HCT116 (cell line): ENCODE results near the gene HCRTR2. TPM values are rescaled to one million over a fixed set of nuclear protein-coding genes. Genes with fewer than 3 reads are reported as not detected.

Experiments
- ATAC-seq: fragments of 200-7000 bp; cut with Tn5 transposase; 2 replicates; pipeline ENCODE4 v1.9.1; 2020; ENCODE audit warnings: mild to moderate bottlenecking, moderate library complexity
- BruUV-seq: library from RNA; stranded (reverse); fragments of 400-500 nt; replicated peaks from 2 replicates; lab custom pipeline; 2021; lab: Mats Ljungman, UMichigan
- CTCF ChIA-PET: fragments of 300-600 bp; sonication (Branson Sonifier 250); formaldehyde crosslinking; loops from one replicate; lab custom pipeline; 2021; ENCODE audit warnings: antibody characterized with exemption; lab: Charles Lee
- POLR2A ChIA-PET: fragments of 300-600, 350-600 bp; sonication (Branson Sonifier 250); formaldehyde crosslinking; loops from one replicate; lab custom pipeline; 2021; ENCODE audit warnings: antibody characterized with exemption; lab: Charles Lee
- RAD21 ChIA-PET, 2 experiments: fragments of 300-600 bp; sonication (Branson Sonifier 250); formaldehyde crosslinking; loops; one replicate each; lab custom pipeline; 2023; ENCODE audit warnings: low total read pairs in 2 of 2; ENCODE audit not compliant: uncharacterized antibody in 2 of 2, unreplicated experiment in 2 of 2, low non-redundant PET in 1 of 2; lab: Charles Lee
- DNase-seq: peaks from one replicate; pipeline ENCODE4 v3.0.0-alpha.2; 2010; ENCODE audit warnings: low read depth, low spot score
- H2AFZ ChIP-seq: fragments of 200-600 bp; shearing (Covaris generic), sonication (generic); 2 replicates; pipeline ENCODE4 v1.6.1; 2017; ENCODE audit warnings: low read depth, mixed run types, mixed read lengths, antibody characterized with exemption, low read length; ENCODE audit not compliant: poor library complexity, severe bottlenecking
- H3K27ac ChIP-seq: 2 replicates; pipeline ENCODE4 v1.5.1; 2012; ENCODE audit warnings: low read depth, low read length
- H3K27me3 ChIP-seq: fragments of 200-600 bp; sonication (generic); 2 replicates; pipeline ENCODE4 v1.6.1; 2016; ENCODE audit warnings: mixed run types, low read length, mixed read lengths; ENCODE audit not compliant: insufficient read depth
- H3K36me3 ChIP-seq, 2 experiments: fragments of 200-500 bp in 1 of 2; fragments of 200-600 bp in 1 of 2; sonication (Bioruptor generic) in 1 of 2; sonication (generic) in 1 of 2; 2 replicates each; pipeline versions ENCODE4 v1.5.1 to v1.6.1; 2014 to 2016; ENCODE audit warnings: low read length in 2 of 2, inconsistent platforms in 1 of 2, mixed read lengths in 1 of 2, mixed run types in 1 of 2; ENCODE audit not compliant: insufficient read depth in 2 of 2, control insufficient read depth in 1 of 2
- H3K4me1 ChIP-seq, 2 experiments: fragments of 200-600 bp in 1 of 2; sonication (generic) in 1 of 2; 2 replicates each; pipeline versions ENCODE4 v1.5.1 to v1.6.1; 2012 to 2017; ENCODE audit warnings: low read length in 2 of 2, inconsistent platforms in 1 of 2, mild to moderate bottlenecking in 1 of 2, mixed read lengths in 1 of 2, mixed run types in 1 of 2, moderate library complexity in 1 of 2; ENCODE audit not compliant: insufficient read depth in 2 of 2, control insufficient read depth in 1 of 2
- H3K4me2 ChIP-seq: fragments of 200-600 bp; sonication (generic); 2 replicates; pipeline ENCODE4 v1.6.1; 2017; ENCODE audit warnings: mixed run types, low read length, mixed read lengths
- H3K4me3 ChIP-seq, 2 experiments: fragments of 200-600 bp in 1 of 2; sonication (generic) in 1 of 2; replicated peaks in 1 of 2; 2 replicates each; pipeline ENCODE4 v1.5.1; 2011 to 2016; ENCODE audit warnings: low read length in 2 of 2, control low read depth in 1 of 2, low read depth in 1 of 2, mild to moderate bottlenecking in 1 of 2, mixed read lengths in 1 of 2, mixed run types in 1 of 2
- H3K79me2 ChIP-seq: fragments of 200-600 bp; sonication (generic); 2 replicates; pipeline ENCODE4 v1.6.1; 2017; ENCODE audit warnings: mild to moderate bottlenecking, mixed run types, low read length, moderate library complexity, mixed read lengths; ENCODE audit not compliant: insufficient read depth
- H3K9ac ChIP-seq: fragments of 200-600 bp; sonication (generic); 2 replicates; pipeline ENCODE4 v1.6.1; 2016; ENCODE audit warnings: low read length, mixed read lengths
- H3K9me2 ChIP-seq: fragments of 200-600 bp; sonication (generic), shearing (Covaris generic); 2 replicates; pipeline ENCODE4 v1.6.1; 2017; ENCODE audit warnings: mixed run types, mild to moderate bottlenecking, moderate library complexity; ENCODE audit not compliant: insufficient read depth
- H3K9me3 ChIP-seq, 2 experiments: fragments of 200-500 bp in 1 of 2; fragments of 200-600 bp in 1 of 2; sonication (Bioruptor generic) in 1 of 2; sonication (generic) in 1 of 2; 2 replicates each; pipeline ENCODE4 v1.6.1; 2014 to 2017; ENCODE audit warnings: low read length in 2 of 2, mixed read lengths in 2 of 2, inconsistent platforms in 1 of 2, low read depth in 1 of 2, mild to moderate bottlenecking in 1 of 2, mixed run types in 1 of 2, moderate library complexity in 1 of 2; ENCODE audit not compliant: control insufficient read depth in 1 of 2, insufficient read depth in 1 of 2
- H4K20me1 ChIP-seq: fragments of 200-600 bp; sonication (generic), shearing (Covaris generic); 2 replicates; pipeline ENCODE4 v1.6.1; 2017; ENCODE audit warnings: mixed run types, mild to moderate bottlenecking, moderate library complexity; ENCODE audit not compliant: insufficient read depth
- CBX3 ChIP-seq: IDR thresholded peaks from 2 replicates; pipeline ENCODE4 v1.6.1; 2012; ENCODE audit warnings: low read depth
- EGR1 ChIP-seq: IDR thresholded peaks from 2 replicates; pipeline ENCODE4 v1.6.1; 2012; ENCODE audit warnings: low read depth
- ELF1 ChIP-seq: IDR thresholded peaks from 2 replicates; pipeline ENCODE4 v1.6.1; 2012; ENCODE audit warnings: low read depth, borderline replicate concordance
- EZH2 ChIP-seq: fragments of 200-600 bp; sonication (generic); IDR thresholded peaks from 2 replicates; pipeline ENCODE4 v1.6.1; 2017; ENCODE audit warnings: antibody characterized with exemption, mixed run types
- EZH2phosphoT487 ChIP-seq: fragments of 200-600 bp; IDR thresholded peaks from 2 replicates; pipeline ENCODE4 v1.6.1; 2018; ENCODE audit warnings: antibody characterized with exemption, borderline replicate concordance
- FOSL1 ChIP-seq: IDR thresholded peaks from 2 replicates; pipeline ENCODE4 v1.6.1; 2012; ENCODE audit warnings: low read depth
- POLR2A ChIP-seq: IDR thresholded peaks from 2 replicates; pipeline ENCODE4 v1.7.0; 2011; ENCODE audit warnings: borderline replicate concordance; ENCODE audit not compliant: insufficient read depth, insufficient read length; ENCODE audit errors: extremely low read depth
- POLR2AphosphoS5 ChIP-seq: IDR thresholded peaks from 2 replicates; pipeline ENCODE4 v1.6.1; 2011; ENCODE audit warnings: mild to moderate bottlenecking, low read depth, low read length, moderate library complexity
- SIN3A ChIP-seq: IDR thresholded peaks from 2 replicates; pipeline ENCODE4 v1.6.1; 2012; ENCODE audit warnings: low read depth
- SRF ChIP-seq: IDR thresholded peaks from 2 replicates; pipeline ENCODE4 v1.6.1; 2012; ENCODE audit warnings: low read depth
- TCF7L2 ChIP-seq: IDR thresholded peaks from 2 replicates; pipeline ENCODE4 v1.7.0; 2011; ENCODE audit warnings: borderline replicate concordance, inconsistent platforms; ENCODE audit not compliant: insufficient read depth, insufficient read length; ENCODE audit errors: extremely low read depth
- YY1 ChIP-seq: IDR thresholded peaks from 2 replicates; pipeline ENCODE4 v1.6.1; 2011; ENCODE audit warnings: low read length, low read depth, moderate library complexity, mild to moderate bottlenecking; ENCODE audit not compliant: insufficient replicate concordance; ENCODE audit errors: extremely low read depth
- ZFX ChIP-seq: fragments of 450-650 bp; IDR thresholded peaks from 2 replicates; pipeline ENCODE4 v1.6.1; 2017
- ZNF274 ChIP-seq: fragments of 200-500 bp; sonication (Bioruptor generic); IDR thresholded peaks from 2 replicates; pipeline ENCODE4 v1.6.1; 2014; ENCODE audit warnings: mild to moderate bottlenecking, low read depth, low read length, inconsistent platforms
- intact Hi-C: fragments of 100-400 bp; cut with micrococcal nuclease; formaldehyde crosslinking; loops from 2 replicates; pipeline ENCODE4 v1.10.0; 2022
- total RNA-seq: library from RNA; stranded (reverse); gene quantifications from one replicate; pipeline ENCODE4 v1.2.1, GENCODE V29; 2021; ENCODE audit not compliant: unreplicated experiment
- TF ChIP-seq, protein P1 (sequence below): IDR thresholded peaks from 2 replicates; pipeline ENCODE4 v1.6.1; 2012; ENCODE audit warnings: low read depth
- TF ChIP-seq, protein P2 (sequence below): IDR thresholded peaks from 2 replicates; pipeline ENCODE4 v1.6.1; 2012
- TF ChIP-seq, protein P3 (sequence below), 3 experiments: fragments of 200-600 bp in 1 of 3; sonication (generic) in 1 of 3; IDR thresholded peaks in 2 of 3; conservative IDR thresholded peaks in 1 of 3; 2 replicates each; pipeline ENCODE4 v1.5.1; 2012 to 2017; ENCODE audit warnings: low read depth in 2 of 3, low read length in 2 of 3, antibody characterized with exemption in 1 of 3, borderline replicate concordance in 1 of 3, control low read depth in 1 of 3, mild to moderate bottlenecking in 1 of 3, mixed read lengths in 1 of 3, mixed run types in 1 of 3, moderate library complexity in 1 of 3; ENCODE audit not compliant: insufficient read depth in 1 of 3
- TF ChIP-seq, protein P4 (sequence below): IDR thresholded peaks from 2 replicates; pipeline ENCODE4 v1.6.1; 2012

The HCRTR2 gene
- total RNA-seq, 1 experiment from 2014 or later, result not detected

DNA sequence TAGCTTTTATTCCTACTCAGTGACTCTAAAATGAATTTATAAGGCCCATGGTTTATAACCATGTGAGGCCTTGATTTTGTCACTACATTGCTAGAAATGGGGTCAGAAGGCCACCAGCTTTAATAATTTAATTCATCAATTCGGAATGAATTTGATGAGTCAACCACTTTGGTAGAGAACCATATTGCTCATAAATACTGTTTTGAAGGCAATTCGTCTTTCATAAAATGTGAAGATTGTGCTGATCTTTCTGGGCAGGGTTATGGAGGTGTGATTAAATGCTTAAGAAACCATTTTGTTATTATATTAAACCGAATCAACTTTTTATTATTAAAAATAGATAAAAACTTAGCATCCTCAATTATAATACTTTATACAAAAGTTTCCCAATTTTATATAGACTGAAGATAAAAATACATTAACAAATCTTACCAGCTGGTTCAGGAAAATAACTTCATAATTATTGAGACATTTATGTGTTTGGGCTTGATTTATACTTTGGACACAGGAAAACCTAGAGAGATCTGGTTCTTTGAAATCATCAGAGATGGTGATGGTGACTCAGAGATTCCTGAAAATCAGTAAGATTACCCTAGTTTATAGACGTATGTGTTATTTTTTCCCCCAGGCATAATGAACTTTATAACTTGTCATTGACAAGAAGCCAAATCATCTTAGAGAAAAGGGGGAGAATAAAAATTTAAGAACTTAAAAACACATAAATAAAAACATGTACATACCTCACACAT, 10.6 kb downstream of the HCRTR2 start:
- DNase-seq (no peak), ATAC-seq (no peak)
- H3K4me2 ChIP-seq, result no peak overlapping the region
- H3K27me3 ChIP-seq, result no peaks in the 10 kb centered on the region
- no peaks in the 10 kb centered on the region for H3K79me2 ChIP-seq
- H3K27ac ChIP-seq, result no peak overlapping the region
- TF ChIP-seq SRF, result no peak
- TF ChIP-seq, protein P1, sequence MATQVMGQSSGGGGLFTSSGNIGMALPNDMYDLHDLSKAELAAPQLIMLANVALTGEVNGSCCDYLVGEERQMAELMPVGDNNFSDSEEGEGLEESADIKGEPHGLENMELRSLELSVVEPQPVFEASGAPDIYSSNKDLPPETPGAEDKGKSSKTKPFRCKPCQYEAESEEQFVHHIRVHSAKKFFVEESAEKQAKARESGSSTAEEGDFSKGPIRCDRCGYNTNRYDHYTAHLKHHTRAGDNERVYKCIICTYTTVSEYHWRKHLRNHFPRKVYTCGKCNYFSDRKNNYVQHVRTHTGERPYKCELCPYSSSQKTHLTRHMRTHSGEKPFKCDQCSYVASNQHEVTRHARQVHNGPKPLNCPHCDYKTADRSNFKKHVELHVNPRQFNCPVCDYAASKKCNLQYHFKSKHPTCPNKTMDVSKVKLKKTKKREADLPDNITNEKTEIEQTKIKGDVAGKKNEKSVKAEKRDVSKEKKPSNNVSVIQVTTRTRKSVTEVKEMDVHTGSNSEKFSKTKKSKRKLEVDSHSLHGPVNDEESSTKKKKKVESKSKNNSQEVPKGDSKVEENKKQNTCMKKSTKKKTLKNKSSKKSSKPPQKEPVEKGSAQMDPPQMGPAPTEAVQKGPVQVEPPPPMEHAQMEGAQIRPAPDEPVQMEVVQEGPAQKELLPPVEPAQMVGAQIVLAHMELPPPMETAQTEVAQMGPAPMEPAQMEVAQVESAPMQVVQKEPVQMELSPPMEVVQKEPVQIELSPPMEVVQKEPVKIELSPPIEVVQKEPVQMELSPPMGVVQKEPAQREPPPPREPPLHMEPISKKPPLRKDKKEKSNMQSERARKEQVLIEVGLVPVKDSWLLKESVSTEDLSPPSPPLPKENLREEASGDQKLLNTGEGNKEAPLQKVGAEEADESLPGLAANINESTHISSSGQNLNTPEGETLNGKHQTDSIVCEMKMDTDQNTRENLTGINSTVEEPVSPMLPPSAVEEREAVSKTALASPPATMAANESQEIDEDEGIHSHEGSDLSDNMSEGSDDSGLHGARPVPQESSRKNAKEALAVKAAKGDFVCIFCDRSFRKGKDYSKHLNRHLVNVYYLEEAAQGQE, result no peak
- TF ChIP-seq POLR2A, result no peak
- no peak for TF ChIP-seq YY1
- no peak for TF ChIP-seq FOSL1
- TF ChIP-seq, protein P2, sequence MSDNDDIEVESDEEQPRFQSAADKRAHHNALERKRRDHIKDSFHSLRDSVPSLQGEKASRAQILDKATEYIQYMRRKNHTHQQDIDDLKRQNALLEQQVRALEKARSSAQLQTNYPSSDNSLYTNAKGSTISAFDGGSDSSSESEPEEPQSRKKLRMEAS, result no peak
- TF ChIP-seq EGR1, result no peak
- TF ChIP-seq SIN3A, result no peak
- TF ChIP-seq, protein P3, sequence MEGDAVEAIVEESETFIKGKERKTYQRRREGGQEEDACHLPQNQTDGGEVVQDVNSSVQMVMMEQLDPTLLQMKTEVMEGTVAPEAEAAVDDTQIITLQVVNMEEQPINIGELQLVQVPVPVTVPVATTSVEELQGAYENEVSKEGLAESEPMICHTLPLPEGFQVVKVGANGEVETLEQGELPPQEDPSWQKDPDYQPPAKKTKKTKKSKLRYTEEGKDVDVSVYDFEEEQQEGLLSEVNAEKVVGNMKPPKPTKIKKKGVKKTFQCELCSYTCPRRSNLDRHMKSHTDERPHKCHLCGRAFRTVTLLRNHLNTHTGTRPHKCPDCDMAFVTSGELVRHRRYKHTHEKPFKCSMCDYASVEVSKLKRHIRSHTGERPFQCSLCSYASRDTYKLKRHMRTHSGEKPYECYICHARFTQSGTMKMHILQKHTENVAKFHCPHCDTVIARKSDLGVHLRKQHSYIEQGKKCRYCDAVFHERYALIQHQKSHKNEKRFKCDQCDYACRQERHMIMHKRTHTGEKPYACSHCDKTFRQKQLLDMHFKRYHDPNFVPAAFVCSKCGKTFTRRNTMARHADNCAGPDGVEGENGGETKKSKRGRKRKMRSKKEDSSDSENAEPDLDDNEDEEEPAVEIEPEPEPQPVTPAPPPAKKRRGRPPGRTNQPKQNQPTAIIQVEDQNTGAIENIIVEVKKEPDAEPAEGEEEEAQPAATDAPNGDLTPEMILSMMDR (IDR thresholded peaks at IDR 0.05 in 2 of 3, conservative IDR thresholded peaks at IDR 0.05 in 1 of 3; ENCODE audit: borderline replicate concordance in 1 of 3, insufficient read depth in 1 of 3, low read depth in 2 of 3, low read length in 2 of 3), result no peak
- TF ChIP-seq ZNF274, result no peak
- TF ChIP-seq ELF1, result no peak
- no peak for TF ChIP-seq POLR2AphosphoS5
- TF ChIP-seq ZFX, result no peak
- TF ChIP-seq TCF7L2, result no peak
- TF ChIP-seq EZH2, result no peak
- TF ChIP-seq, protein P4, sequence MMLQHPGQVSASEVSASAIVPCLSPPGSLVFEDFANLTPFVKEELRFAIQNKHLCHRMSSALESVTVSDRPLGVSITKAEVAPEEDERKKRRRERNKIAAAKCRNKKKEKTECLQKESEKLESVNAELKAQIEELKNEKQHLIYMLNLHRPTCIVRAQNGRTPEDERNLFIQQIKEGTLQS, result no peak
- no peak for TF ChIP-seq EZH2phosphoT487
- no peak for TF ChIP-seq CBX3
- no peak overlapping the region for H2AFZ ChIP-seq
- H3K4me1 ChIP-seq, result no peaks in the 10 kb centered on the region
- H3K9ac ChIP-seq, result no peak overlapping the region
- intact Hi-C loops, result no loop called here
- H4K20me1 ChIP-seq, result no peaks in the 10 kb centered on the region
- ChIA-PET CTCF (no interaction called here), RAD21 (no interaction called here), POLR2A (no interaction called here)
- no peaks in the 10 kb centered on the region for H3K9me3 ChIP-seq
- no peaks in the 10 kb centered on the region for H3K36me3 ChIP-seq
- no TSS peak for BruUV-seq
- no peak overlapping the region for H3K4me3 ChIP-seq
- no peaks in the 10 kb centered on the region for H3K9me2 ChIP-seq
